ENCODE data around the gene PDE9A.

PDE9A gene

GRCh38 chr21:42648606-42649005 is 4.8 kb upstream of the PDE9A start:
- Histone ChIP-seq H3K27ac (ENCODE audit: insufficient read depth in 1 of 2, low read depth in 1 of 2, low read length in 2 of 2, poor library complexity in 1 of 2, severe bottlenecking in 2 of 2) (no peak overlapping the region), H3K9me3 (ENCODE audit: control extremely low read depth in 1 of 5, control insufficient read depth in 4 of 5, insufficient read depth in 2 of 5, low read depth in 1 of 5, low read length in 4 of 5) (no peaks in the 10 kb centered on the region), H3K4me3 (ENCODE audit: control insufficient read depth in 1 of 7, extremely low read depth in 1 of 7, insufficient read depth in 4 of 7, low read depth in 2 of 7, low read length in 6 of 7) (no peak overlapping the region), H3K36me3 (ENCODE audit: control insufficient read depth in 4 of 4, insufficient read depth in 4 of 4, low read length in 3 of 4) (no peaks in the 10 kb centered on the region), H3K4me1 (ENCODE audit: control extremely low read depth in 1 of 4, control insufficient read depth in 4 of 4, insufficient read depth in 4 of 4, low read length in 3 of 4) (peaks cover 0 to 14% (median 8%) of the 10 kb centered on the region in 4 experiments), H3K27me3 (replicated peaks in 2 of 5; ENCODE audit: control insufficient read depth in 4 of 5, insufficient read depth in 5 of 5, low read length in 4 of 5) (peaks cover 0 to 10% (median 3%) of the 10 kb centered on the region in 5 experiments)
- ChIA-PET CTCF (interaction anchor here (1.3 kb wide), 1 partner anchor 169 kb away, joined by 3 read pairs; no protein-coding TSS in a partner anchor), POLR2A (no interaction called here)
- no peak for DNase-seq
- 96% methylated on average over 8 of the region's 8 CpGs for WGBS (ENCODE audit: insufficient coverage)

- Histone ChIP-seq H3K9me3 (ENCODE audit: control extremely low read depth in 1 of 5, control insufficient read depth in 4 of 5, insufficient read depth in 2 of 5, low read depth in 1 of 5, low read length in 4 of 5) (no peaks in the 10 kb centered on the region), H3K27ac (ENCODE audit: insufficient read depth in 1 of 2, low read depth in 1 of 2, low read length in 2 of 2, poor library complexity in 1 of 2, severe bottlenecking in 2 of 2) (no peak overlapping the region), H3K27me3 (replicated peaks in 2 of 5; ENCODE audit: control insufficient read depth in 4 of 5, insufficient read depth in 5 of 5, low read length in 4 of 5) (peaks cover 0 to 14% (median 4%) of the 10 kb centered on the region in 5 experiments), H3K4me1 (ENCODE audit: control extremely low read depth in 1 of 4, control insufficient read depth in 4 of 4, insufficient read depth in 4 of 4, low read length in 3 of 4) (peaks cover 0 to 18% (median 12%) of the 10 kb centered on the region in 4 experiments), H3K4me3 (ENCODE audit: control insufficient read depth in 1 of 7, extremely low read depth in 1 of 7, insufficient read depth in 4 of 7, low read depth in 2 of 7, low read length in 6 of 7) (no peak overlapping the region), H3K36me3 (ENCODE audit: control insufficient read depth in 4 of 4, insufficient read depth in 4 of 4, low read length in 3 of 4) (no peaks in the 10 kb centered on the region)
- ChIA-PET CTCF (interaction anchor here (1.3 kb wide), 1 partner anchor 169 kb away, joined by 3 read pairs; no protein-coding TSS in a partner anchor), POLR2A (no interaction called here)
- WGBS (ENCODE audit: insufficient coverage), result 96% methylated on average over 22 of the region's 24 CpGs
- DNase-seq, result no peak
Measured at GRCh38 chr21:42649122-42650032, 4.0 kb upstream of the PDE9A start.

DNA sequence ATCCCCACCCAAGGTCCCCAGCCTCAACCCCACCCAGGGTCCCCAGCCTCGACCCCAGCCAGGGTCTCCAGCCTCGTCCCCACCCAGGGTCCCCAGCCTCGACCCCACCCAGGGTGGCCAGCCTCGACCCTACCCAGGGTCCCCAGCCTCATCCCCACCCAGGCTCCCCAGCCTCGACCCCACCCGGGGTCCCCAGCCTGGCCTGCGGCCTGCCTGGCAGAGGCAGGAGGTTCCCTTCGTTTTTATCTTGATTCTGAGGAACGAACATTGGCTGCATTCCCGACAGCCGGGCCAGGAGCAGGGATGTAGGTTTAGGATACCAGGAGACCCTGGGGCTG is 3.4 kb upstream of the PDE9A start:
- H3K9me3 ChIP-seq (ENCODE audit: control extremely low read depth in 1 of 5, control insufficient read depth in 4 of 5, insufficient read depth in 2 of 5, low read depth in 1 of 5, low read length in 4 of 5), result no peaks in the 10 kb centered on the region
- WGBS (ENCODE audit: insufficient coverage), result 94% methylated on average over 6 of the region's 11 CpGs
- no peak overlapping the region for H3K27ac ChIP-seq (ENCODE audit: insufficient read depth in 1 of 2, low read depth in 1 of 2, low read length in 2 of 2, poor library complexity in 1 of 2, severe bottlenecking in 2 of 2)
- no peaks in the 10 kb centered on the region for H3K36me3 ChIP-seq (ENCODE audit: control insufficient read depth in 4 of 4, insufficient read depth in 4 of 4, low read length in 3 of 4)
- H3K27me3 ChIP-seq (replicated peaks in 2 of 5; ENCODE audit: control insufficient read depth in 4 of 5, insufficient read depth in 5 of 5, low read length in 4 of 5), result peaks cover 0 to 20% (median 8%) of the 10 kb centered on the region in 5 experiments
- no peak overlapping the region for H3K4me3 ChIP-seq (ENCODE audit: control insufficient read depth in 1 of 7, extremely low read depth in 1 of 7, insufficient read depth in 4 of 7, low read depth in 2 of 7, low read length in 6 of 7)
- CTCF ChIA-PET, result no interaction called here
- POLR2A ChIA-PET, result no interaction called here
- no peak for DNase-seq
- H3K4me1 ChIP-seq (ENCODE audit: control extremely low read depth in 1 of 4, control insufficient read depth in 4 of 4, insufficient read depth in 4 of 4, low read length in 3 of 4), result peaks cover 0 to 25% (median 18%) of the 10 kb centered on the region in 4 experiments

DNA sequence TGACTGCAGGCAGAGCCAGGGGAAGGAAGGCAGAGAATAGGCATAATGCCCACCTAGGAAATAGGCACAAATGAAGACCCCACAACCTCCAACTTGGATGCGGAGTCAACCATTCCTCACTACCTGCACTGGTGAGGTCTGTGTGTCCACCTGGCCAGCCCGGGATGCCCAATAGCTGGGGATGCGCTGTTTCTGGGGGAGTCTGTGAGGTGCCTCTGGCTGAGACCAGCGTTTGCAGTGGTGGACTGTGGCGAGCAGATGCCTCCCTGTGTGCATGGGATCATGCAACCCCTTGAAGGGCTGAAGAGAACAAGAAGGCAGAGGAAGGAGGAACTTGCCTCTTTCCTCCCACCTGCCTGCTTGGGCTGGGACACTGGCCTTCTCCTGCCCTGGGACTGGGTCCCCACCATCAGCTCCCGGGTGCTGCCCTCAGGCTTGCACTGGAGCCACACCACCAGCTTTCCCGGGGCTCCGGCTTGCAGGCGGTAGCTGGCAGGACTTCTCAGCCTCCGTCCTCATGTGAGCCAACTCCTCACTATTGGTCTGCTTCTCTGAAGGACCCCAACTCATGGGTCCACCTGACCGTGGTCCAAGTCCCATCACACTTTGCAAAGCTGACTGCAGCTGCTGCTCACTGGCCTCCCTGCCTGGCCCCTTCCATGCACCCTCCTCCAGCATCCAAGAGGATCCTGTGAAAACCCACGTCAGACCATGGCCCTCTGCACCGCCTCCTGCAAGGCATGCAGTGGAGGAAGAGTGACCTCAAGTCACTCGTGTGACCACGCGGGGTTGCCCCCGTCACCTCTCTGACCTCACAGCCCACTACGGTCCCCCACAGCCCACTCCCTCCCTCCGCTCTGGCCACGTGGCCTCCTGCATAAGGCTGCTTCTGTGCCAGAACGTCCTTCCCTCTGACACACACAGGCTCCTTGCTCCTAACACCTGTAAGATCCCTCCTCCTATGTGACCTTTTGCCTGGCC is 2.7 kb upstream of the PDE9A start:
- H3K4me3 ChIP-seq (ENCODE audit: control insufficient read depth in 1 of 7, extremely low read depth in 1 of 7, insufficient read depth in 4 of 7, low read depth in 2 of 7, low read length in 6 of 7), result no peak overlapping the region
- peaks cover 0 to 29% (median 24%) of the 10 kb centered on the region in 4 experiments for H3K4me1 ChIP-seq (ENCODE audit: control extremely low read depth in 1 of 4, control insufficient read depth in 4 of 4, insufficient read depth in 4 of 4, low read length in 3 of 4)
- CTCF ChIA-PET, result interaction anchor here (1.3 to 3.0 kb wide), 3 partner anchors 9 to 169 kb away, joined by 3 to 13 read pairs (median 11); no protein-coding TSS in a partner anchor
- H3K27ac ChIP-seq (ENCODE audit: insufficient read depth in 1 of 2, low read depth in 1 of 2, low read length in 2 of 2, poor library complexity in 1 of 2, severe bottlenecking in 2 of 2), result no peak overlapping the region
- H3K9me3 ChIP-seq (ENCODE audit: control extremely low read depth in 1 of 5, control insufficient read depth in 4 of 5, insufficient read depth in 2 of 5, low read depth in 1 of 5, low read length in 4 of 5), result no peaks in the 10 kb centered on the region
- 95% methylated on average over 18 of the region's 21 CpGs for WGBS (ENCODE audit: insufficient coverage)
- DNase-seq, result no peak
- no peaks in the 10 kb centered on the region for H3K36me3 ChIP-seq (ENCODE audit: control insufficient read depth in 4 of 4, insufficient read depth in 4 of 4, low read length in 3 of 4)
- POLR2A ChIA-PET, result no interaction called here
- H3K27me3 ChIP-seq (replicated peaks in 2 of 5; ENCODE audit: control insufficient read depth in 4 of 5, insufficient read depth in 5 of 5, low read length in 4 of 5), result peaks cover 0 to 27% (median 14%) of the 10 kb centered on the region in 5 experiments

GRCh38 chr21:42651515-42652401 is 1.7 kb upstream of the PDE9A start:
- POLR2A ChIA-PET, result interaction anchor here (0.6 kb wide), 1 partner anchor 74 kb away, joined by 3 read pairs; no protein-coding TSS in a partner anchor
- H3K27ac ChIP-seq (ENCODE audit: insufficient read depth in 1 of 2, low read depth in 1 of 2, low read length in 2 of 2, poor library complexity in 1 of 2, severe bottlenecking in 2 of 2), result no peak overlapping the region
- H3K27me3 ChIP-seq (replicated peaks in 2 of 5; ENCODE audit: control insufficient read depth in 4 of 5, insufficient read depth in 5 of 5, low read length in 4 of 5), result peaks cover 0 to 38% (median 14%) of the 10 kb centered on the region in 5 experiments
- no peak overlapping the region for H3K4me3 ChIP-seq (ENCODE audit: control insufficient read depth in 1 of 7, extremely low read depth in 1 of 7, insufficient read depth in 4 of 7, low read depth in 2 of 7, low read length in 6 of 7)
- no peaks in the 10 kb centered on the region for H3K9me3 ChIP-seq (ENCODE audit: control extremely low read depth in 1 of 5, control insufficient read depth in 4 of 5, insufficient read depth in 2 of 5, low read depth in 1 of 5, low read length in 4 of 5)
- 86% methylated on average over 12 of the region's 16 CpGs for WGBS (ENCODE audit: insufficient coverage)
- H3K36me3 ChIP-seq (ENCODE audit: control insufficient read depth in 4 of 4, insufficient read depth in 4 of 4, low read length in 3 of 4), result no peaks in the 10 kb centered on the region
- CTCF ChIA-PET, result interaction anchor here (1.2 to 3.0 kb wide), 6 partner anchors 10 to 168 kb away, joined by 3 to 13 read pairs (median 6); no protein-coding TSS in a partner anchor
- no peak for DNase-seq
- H3K4me1 ChIP-seq (ENCODE audit: control extremely low read depth in 1 of 4, control insufficient read depth in 4 of 4, insufficient read depth in 4 of 4, low read length in 3 of 4), result peaks cover 0 to 29% (median 24%) of the 10 kb centered on the region in 4 experiments
